Measurements from ENCODE around the gene PWWP2A. TPM values are rescaled to one million over a fixed set of nuclear protein-coding genes. Genes with fewer than 3 reads are reported as not detected.
"Not testable (repeated sequence)": the region's sequence is repeated elsewhere in the genome, so short reads cannot be mapped to it uniquely, and the experiment has no call there.

The PWWP2A gene
- total and polyA plus RNA-seq, 12 donors: 7.0 to 32.9 (median 22.9) TPM

GRCh38 chr5:160071516-160071915 is 47.7 kb downstream of the PWWP2A start:
- Histone ChIP-seq H3K4me1 (replicated peaks in 1 of 2) (peaks cover 0 to 11% of the 10 kb centered on the region in 2 donors), H3K36me3 (replicated peaks in 1 of 2) (no peaks in the 10 kb centered on the region), H3K27me3 (no peaks in the 10 kb centered on the region), H3K9me3 (replicated peaks in 1 of 3) (no peaks in the 10 kb centered on the region), H3K27ac (peak overlapping the region in 1 of 5 donors; percentile 44), H3K4me3 (no peak overlapping the region)
- 43 to 52% (median 46%) methylated on average over 8 of the region's 8 CpGs for WGBS, 4 donors
- intact Hi-C loops (cut with DNase I): loop anchor here in 1 of 2 donors (10.0 kb wide), 1 partner anchor 123 kb away; no protein-coding TSS in a partner anchor
- DNase-seq: peak in 3 of 7 donors; percentile 14 to 59 (median 30)
- TF ChIP-seq POLR2A (IDR thresholded peaks at IDR 0.05) (no peak), CTCF (IDR thresholded peaks at IDR 0.05) (no peak)

GRCh38 chr5:160069120-160069519 is 50.1 kb downstream of the PWWP2A start:
- WGBS, 4 donors: 54 to 74% (median 60%) methylated on average over 5 of the region's 5 CpGs
- H3K27me3 ChIP-seq; intact Hi-C loops (cut with DNase I); H3K9me3 ChIP-seq (replicated peaks in 1 of 3); H3K36me3 ChIP-seq (replicated peaks in 1 of 2); H3K4me3 ChIP-seq: not testable (repeated sequence)
- Histone ChIP-seq H3K27ac (peak overlapping the region in 1 of 5 donors; percentile 11), H3K4me1 (replicated peaks in 1 of 2) (peaks cover 0 to 11% of the 10 kb centered on the region in 2 donors)
- peak in 2 of 7 donors; percentile 27 to 31 for DNase-seq

GRCh38 chr5:160064995-160065614 is 54.1 kb downstream of the PWWP2A start:
- Histone ChIP-seq H3K27me3 (no peaks in the 10 kb centered on the region), H3K4me3 (no peak overlapping the region), H3K36me3 (replicated peaks in 1 of 2) (peaks cover 0 to 12% of the 10 kb centered on the region in 2 donors), H3K9me3 (replicated peaks in 1 of 3) (no peaks in the 10 kb centered on the region), H3K27ac (no peak overlapping the region), H3K4me1 (replicated peaks in 1 of 2) (peaks cover 0 to 7% of the 10 kb centered on the region in 2 donors)
- intact Hi-C loops (cut with DNase I): no loop called here
- 67 to 80% (median 78%) methylated on average over 9 of the region's 9 CpGs for WGBS, 4 donors
- TF ChIP-seq CTCF (IDR thresholded peaks at IDR 0.05) (no peak), POLR2A (IDR thresholded peaks at IDR 0.05) (no peak)
- peak in 1 of 7 donors; percentile 66 for DNase-seq

GRCh38 chr5:160064417-160064810 is 54.8 kb downstream of the PWWP2A start:
- H3K27ac ChIP-seq: no peak overlapping the region
- H3K4me3 ChIP-seq: no peak overlapping the region
- TF ChIP-seq CTCF (IDR thresholded peaks at IDR 0.05): no peak
- TF ChIP-seq POLR2A (IDR thresholded peaks at IDR 0.05): no peak
- H3K4me1 ChIP-seq (replicated peaks in 1 of 2): peaks cover 0 to 7% of the 10 kb centered on the region in 2 donors
- peaks cover 0 to 19% of the 10 kb centered on the region in 2 donors for H3K36me3 ChIP-seq (replicated peaks in 1 of 2)
- WGBS, 4 donors: 45 to 81% (median 66%) methylated on average over 1 of the region's 1 CpG
- no peaks in the 10 kb centered on the region for H3K9me3 ChIP-seq (replicated peaks in 1 of 3)
- intact Hi-C loops (cut with DNase I): no loop called here
- peak in 4 of 7 donors; percentile 38 to 72 (median 51) for DNase-seq
- H3K27me3 ChIP-seq: no peaks in the 10 kb centered on the region

- no peak overlapping the region for H3K27ac ChIP-seq
- peaks cover 0 to 21% of the 10 kb centered on the region in 2 donors for H3K36me3 ChIP-seq (replicated peaks in 1 of 2)
- H3K27me3 ChIP-seq: no peaks in the 10 kb centered on the region
- WGBS, 4 donors: 79 to 92% (median 91%) methylated on average over 2 to 3 of the region's 3 CpGs
- no peak overlapping the region for H3K4me3 ChIP-seq
- TF ChIP-seq POLR2A (IDR thresholded peaks at IDR 0.05): no peak
- TF ChIP-seq CTCF (IDR thresholded peaks at IDR 0.05): no peak
- intact Hi-C loops (cut with DNase I): no loop called here
- DNase-seq: no peak
- H3K4me1 ChIP-seq (replicated peaks in 1 of 2): peaks cover 0 to 7% of the 10 kb centered on the region in 2 donors
- no peaks in the 10 kb centered on the region for H3K9me3 ChIP-seq (replicated peaks in 1 of 3)
Measured at GRCh38 chr5:160061770-160062169, 57.5 kb downstream of the PWWP2A start.

Measured in adrenal gland (tissue), 12 donors.